Activated T-cell treated with anti-CD3 and anti-CD28 coated beads, Interleukin-2, amount 50 U/mL, for 48 hours (primary cell): ENCODE measurements around the gene BNC2.

Source experiments
- DNase-seq, 2 experiments: peaks; one replicate each; pipeline ENCODE4 v3.0.0-alpha.2; 2020

The BNC2 gene

DNA sequence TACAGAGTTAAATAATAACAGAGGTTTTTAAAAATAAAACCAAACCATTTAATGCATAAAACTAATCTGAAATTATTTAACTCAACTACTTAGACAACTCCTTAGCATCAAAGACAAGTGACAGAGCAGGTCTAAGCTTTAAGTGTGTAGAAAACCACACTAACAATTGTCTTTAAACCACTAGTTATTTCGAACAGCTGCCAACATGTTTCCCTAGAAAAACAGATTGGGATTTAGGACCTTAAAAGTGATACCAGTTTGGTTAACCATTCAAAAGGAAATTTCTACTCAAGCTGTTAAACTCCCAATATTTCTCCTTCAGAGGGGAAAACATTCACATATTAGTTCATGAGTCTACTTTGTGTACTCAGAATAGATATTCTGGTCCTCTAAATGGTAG, 208.7 kb downstream of the BNC2 start:
- no peak for DNase-seq

DNA sequence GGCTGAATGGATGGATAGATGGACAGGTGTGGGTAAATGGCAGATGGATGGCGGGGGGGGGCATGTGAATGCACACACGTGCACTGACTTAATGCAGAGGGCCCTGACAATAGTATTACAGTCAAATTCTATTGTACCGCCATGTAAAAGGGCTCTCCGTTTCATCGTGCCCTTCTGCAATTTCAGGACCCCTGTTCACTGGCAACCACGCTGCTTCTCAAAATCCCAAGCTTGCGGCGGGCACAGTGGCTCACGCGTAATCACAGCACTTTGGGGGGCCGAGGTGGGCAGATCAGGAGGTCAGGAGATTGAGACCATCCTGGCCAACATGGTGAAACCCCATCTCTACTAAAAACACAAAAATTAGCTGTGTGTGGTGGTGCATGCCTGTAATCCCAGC, 211.4 kb downstream of the BNC2 start:
- no peak for DNase-seq

DNA sequence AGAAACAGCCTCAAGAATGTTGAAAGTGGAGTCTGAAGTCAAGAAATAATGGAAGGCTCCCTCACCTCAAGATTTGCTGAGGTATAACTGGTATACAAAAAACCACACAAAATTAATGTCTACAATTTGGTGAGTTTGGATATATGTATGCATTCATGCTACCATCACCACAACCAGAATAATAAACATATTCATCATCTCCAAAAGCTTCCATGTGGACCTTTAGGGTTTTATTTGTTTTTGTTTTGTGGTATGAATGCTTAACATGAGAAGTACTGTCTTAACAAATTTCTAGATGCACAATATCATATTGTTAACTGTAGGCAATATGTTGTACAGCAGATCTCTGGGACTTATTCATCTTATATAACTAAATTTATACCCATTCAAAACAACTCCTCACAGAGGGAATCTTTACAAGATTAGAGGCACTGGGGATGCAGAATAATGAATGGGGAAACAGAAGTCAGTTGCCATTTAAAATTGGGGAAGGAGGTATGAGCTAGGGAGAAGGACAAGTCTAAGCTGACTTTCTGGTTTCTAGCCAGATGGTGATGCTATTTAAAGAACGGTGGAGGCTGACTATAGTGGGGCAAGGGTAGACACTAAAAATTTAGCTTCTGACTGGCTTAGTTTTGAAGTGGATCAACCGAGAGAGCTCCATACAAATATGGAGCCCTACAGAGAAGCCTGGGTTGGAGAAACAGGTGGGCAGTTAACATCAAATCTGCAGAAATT, 213.9 kb downstream of the BNC2 start:
- no peak for DNase-seq

DNA sequence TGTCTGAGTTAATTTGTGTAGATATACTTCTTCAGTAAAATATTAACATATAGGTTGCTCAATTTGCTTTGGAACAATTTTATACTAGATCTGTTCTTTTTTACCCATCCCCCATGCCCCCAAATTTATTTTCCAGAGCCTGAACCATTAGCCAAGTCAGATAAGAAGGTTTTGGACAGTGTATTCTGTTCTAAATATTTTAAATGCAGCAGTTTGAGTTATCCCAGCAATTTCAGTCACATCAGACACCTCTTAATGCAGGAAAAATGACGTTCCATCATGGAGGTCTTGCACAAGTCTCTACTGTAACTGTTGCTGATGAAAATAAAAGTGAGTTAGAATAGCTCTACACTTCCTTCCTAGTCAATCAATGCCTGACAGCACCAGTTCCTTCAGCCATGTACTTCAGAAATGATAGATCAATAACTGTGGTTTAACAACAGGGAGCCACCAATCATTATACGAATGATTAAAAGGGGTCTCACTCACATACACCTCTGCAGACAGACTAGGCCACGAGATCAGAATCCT, 215.8 kb downstream of the BNC2 start:
- DNase-seq, result no peak

DNA sequence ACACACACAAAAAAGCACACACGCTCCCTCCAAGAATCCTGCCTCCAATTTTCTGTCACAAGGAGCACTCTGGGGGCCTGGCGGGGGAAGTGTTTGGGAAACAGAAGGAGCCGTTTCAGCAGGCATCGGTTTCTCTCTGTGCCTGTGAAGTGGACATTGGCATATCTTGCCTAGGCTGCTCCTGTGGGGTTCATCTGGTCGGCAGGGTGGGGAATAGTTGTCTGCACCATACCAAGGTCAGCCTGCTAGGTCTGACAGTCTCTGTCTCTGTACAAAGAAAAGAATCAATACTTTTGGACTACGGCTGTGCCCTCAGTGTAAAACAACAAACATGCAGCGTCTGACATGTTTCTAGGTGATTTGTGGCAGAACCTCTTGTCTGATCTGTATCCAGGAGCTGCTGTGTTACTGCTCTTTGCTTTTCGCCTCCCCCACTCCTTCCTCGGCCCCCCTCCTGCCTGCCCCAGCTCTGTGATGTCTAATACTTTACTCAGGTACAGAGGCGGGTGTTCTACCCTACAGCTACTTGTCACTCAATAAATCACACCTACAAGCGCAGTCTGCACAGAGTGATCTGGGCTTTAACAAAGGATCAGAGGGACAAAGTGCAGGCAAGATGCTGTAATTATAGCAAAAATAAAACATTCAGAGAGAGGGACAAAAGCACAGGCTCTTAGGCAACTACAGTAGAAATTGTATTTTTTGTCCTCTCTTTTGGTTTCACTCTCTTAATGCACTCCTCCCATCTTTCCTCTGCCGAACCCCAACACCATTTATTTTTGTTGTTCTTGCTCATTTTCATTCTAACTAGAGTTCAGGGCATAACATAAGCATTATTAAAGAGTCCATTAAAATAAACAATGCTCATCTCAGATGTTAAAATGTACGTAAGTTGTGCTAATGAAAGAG, 216.7 kb downstream of the BNC2 start:
- no peak for DNase-seq

DNA sequence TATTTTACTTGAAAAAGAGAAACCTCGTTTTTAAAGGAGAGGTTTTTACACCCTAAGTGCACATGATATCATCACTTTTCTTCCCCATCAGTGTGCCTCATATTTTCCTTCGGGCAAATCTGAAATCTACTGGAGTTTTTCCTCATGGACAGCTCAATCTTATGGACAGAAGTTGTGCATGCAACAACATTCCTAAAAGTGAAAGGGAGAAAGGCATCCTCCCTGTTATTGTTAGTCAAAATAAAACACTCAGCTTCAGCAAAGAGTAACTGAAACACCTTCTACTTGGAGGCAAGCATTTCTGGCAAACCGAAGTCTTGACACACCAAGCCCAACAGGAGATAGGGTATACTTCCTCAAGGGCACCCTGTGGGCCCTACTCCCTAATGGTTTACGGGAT, 217.9 kb downstream of the BNC2 start:
- no peak for DNase-seq

DNA sequence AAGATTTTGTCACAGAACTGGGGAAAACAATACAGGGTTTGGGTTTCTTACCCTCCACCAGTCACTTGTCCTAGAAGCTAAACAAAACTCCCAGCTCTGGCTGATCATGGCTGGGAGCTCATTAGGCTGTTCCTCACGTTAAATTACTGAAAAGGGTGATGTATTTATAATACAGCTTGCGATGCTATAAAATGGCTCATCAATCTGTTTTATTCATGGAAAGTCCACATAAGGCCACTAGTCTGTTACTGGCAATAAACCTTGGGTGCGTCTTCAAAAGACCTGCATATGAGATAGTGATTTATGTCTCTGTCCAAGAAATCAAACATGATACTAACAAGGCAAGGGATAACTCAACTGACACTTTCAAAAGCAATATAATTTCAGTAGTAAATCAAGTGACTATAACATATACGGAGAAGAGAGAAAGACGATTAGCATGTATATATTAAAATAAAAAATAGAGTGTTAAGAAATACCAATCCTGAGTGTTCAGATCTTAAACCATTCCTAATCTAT, 219.0 kb downstream of the BNC2 start:
- no peak for DNase-seq

DNA sequence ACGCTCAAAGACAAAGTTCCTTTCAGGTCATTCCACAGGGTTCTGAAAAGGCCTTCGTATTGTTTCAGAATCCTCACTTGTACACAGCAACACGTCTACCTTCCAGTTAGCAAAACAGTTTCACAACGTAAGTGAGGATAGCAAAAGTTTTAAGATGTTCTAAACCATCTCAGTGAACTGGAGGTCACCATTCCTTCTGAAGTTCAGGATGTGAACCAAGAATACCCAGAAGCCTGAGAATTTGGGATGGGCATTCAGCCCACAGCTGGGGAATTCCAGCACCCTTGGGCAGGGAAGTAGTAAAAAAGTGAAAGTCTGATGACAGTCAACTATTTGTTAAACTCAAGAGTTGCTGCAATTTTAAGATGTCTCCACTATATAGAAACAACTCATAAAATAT, 224.5 kb downstream of the BNC2 start:
- DNase-seq, result no peak

DNA sequence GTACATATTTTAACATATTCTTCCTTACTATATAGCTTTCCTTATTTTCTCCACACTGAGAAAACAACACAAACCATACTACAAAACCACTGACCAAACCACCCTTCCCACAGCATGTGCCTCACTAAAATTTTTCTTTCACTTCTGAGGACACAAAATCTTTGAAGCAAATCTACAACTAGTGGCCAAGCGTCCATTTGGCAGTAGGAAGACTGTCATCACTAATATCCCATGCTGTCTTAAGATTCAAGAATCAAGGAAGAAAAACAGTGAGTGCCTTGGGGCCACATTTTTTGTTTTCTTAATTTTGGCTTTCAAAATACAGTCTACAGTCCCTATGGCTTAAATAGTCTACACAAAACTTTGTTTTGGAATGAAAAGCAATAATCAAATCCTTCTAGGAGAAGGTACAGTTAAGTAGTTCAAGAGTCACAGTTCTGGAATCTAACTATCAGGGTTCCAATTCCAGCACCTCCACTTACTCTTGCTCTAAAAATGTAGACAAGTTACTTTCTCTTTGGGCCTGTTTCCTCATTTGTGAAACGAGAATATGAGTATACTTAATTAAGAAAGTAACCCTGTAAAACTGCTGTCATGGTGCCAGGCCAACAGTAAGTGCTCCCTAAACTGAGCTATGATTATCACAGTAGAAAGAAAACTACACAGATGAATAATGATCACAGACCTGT, 227.9 kb downstream of the BNC2 start:
- no peak for DNase-seq

DNA sequence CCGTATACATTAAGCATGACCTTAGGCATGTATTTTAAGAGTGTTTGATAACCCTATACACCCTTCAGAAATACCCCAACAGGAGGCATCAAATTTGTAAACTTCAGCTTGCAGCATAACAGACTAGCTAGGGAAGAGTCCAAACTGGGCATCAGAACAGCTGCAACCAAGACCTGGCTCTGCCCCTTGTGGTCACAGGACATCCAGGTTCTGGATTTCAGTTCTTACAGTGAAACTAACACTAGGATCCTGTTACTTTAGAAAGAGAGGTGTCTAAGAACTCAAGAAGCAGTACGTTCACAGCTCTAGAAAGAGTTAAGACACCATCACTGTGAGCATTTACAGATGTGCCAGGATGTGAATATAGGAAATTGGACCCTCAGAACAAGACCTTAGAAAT, 229.8 kb downstream of the BNC2 start:
- no peak for DNase-seq

DNA sequence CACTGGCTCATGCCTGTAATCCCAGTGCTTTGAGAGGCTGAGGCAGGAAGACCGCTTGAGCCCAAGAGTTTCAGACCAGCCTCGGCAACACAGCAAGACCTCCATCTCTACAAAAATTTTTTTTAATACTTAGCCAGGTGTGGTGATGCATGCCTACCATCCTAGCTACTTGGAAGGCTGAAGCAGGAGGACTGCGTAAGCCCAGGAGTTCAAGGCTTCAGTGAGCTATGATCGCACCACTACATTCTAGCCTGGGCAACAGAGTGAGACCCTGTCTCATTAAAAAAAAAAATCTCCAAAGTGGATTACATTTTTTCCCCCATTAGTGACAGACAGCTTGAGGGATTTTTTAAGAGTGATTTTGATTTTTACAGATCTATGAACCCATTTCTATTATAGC, 230.8 kb downstream of the BNC2 start:
- DNase-seq, result no peak

DNA sequence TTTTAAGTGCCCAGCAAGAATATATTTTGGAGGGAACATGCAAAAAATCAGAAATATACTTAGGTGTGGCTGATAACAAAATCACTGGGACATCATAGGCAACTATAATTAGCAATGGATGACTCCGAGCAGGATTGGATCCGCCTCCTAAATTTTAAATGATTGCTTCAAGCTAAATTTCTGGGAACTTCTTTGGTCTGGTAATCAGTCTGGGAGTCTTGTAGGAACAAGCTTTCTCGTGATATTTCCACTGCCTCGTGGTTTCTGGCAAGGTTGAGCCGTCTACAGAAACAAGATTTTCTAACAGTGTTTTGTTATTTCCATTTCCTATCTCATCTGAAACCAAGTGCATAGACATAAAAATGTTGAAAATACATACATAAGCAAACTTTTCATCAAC, 232.6 kb downstream of the BNC2 start:
- DNase-seq, result no peak

DNA sequence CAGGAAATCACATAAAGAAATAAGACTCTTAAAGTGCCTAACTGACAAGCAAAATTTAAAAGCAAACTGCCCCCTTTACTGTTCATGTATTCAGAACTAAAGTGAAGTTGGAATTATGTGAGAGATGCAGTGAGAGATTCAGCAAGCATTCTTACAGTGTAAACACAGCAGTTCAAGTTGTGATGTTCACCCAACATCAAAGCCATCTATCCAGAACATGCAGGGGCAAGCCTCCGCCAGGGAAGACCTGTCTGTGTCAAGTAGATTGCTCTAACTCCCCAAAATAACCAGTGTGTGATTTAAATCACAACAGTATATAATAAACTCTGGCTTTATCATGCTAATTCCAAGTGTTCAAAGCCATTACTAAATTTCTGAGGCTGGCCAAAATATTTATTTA, 233.3 kb downstream of the BNC2 start:
- no peak for DNase-seq

DNA sequence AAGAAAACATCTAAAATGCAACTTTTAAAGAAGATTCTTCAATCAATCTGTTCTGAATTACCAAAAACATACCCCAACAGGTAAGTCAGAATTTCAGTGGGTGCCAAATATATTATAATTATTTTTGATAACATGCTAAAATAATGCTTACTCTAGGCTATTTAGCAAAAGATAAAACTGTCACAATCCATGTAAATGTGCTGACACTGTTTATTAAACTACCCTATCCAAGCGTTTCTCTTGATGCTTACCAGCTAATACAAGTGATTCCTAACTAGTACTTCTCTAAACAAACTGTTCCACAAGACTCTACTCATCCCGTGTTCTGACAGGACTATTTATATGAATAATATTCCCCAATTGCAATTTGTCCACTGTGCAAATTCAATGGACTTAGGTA, 236.7 kb downstream of the BNC2 start:
- no peak for DNase-seq

DNA sequence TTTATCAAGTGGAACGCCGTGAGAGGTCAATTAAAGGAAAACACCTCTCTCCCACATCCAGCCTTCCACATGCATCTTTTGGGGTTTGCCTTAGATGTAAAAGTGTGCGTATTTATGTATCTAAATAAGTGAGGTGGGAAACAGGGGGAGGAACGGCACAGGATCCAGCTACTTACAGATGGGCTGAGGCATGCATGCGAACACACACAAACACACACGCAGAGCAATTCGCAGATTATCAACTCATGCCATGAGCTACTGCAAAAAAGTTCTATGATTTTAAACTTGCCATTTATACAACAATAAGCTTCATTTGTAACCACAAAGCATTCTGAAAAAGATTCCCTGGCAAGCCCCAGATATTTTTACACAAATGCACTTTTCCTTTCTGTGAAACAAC, 242.1 kb downstream of the BNC2 start:
- no peak for DNase-seq

DNA sequence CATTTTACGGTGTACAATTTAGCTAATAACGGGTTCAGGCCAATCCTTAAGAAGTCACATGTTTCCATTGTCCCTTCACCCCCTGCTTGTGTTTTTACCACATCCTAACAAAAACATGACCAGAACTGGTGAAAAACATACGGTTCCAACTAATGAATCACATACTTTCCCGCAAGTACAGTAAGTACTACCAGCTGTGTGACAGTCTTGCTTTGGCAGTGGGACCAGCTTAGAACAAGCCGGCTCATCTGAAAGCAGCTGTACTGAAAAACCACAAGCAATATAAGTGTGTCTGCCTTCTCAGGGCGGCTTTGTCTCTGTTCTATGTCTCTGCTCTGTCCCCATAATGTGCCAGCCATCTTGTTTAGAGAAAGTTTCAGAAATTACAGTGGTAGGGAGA, 242.5 kb downstream of the BNC2 start:
- DNase-seq, result no peak

DNA sequence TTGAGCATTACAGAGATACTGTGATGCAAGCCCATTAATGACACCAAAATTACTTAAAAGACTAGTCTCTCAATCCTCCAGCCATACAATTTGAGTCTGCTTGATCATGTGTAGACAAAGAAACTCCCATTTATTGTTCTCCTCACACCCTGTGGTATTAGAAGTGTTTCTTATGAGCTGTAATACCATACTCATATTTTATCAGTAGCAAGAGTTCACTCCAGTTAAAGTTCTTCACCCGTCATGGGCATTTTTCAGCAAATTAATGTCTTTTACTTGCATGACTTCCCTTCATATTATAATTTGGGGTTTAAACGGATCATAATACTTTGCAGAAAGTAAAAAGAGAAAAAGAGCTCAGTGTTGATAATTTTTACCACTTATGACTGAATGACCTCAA, 242.9 kb downstream of the BNC2 start:
- DNase-seq, result no peak

DNA sequence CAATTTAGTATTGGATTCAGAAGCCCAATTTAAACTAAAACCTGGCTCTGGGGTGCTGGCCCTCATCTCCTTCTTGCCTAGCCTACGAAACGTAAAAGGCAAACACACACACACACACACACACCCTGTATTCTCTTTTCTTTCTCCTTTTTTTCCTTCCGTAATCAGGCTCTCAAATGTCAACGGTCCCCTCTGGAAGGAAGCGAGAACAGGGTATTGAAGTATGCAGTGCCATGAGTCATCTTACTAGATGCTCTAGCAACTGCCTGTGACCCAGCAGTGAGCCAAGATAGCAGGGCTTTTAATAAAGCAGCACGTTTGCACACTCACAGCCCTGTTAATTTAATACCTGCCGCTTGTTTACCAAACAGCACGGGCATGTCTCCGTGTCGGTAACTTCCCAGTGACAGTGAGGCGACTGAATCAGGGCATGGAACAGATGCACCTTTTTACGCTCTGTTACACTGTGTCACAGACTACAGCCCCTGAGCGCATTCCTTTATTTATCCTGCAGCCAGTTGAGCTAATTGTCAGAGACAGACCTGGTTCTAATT, 243.8 kb downstream of the BNC2 start:
- DNase-seq, result no peak

DNA sequence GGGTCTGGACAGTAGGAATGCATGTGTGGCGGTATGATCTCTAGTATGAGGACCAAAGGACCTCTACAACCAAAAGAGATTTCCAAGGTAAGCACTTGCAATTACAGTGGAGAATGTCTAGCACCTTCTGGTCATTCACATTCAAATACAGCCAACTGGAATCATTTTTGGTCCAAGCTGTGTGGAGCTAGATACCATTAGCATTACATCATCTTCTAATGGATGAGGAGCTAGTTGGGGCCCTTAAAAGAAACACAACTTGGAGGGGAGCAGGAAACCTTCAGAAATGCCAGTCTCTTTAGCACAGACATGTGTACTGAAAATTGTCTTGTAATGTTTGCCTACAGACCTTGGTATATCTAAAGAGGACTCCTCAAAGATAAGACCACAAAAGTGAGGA, 244.7 kb downstream of the BNC2 start:
- DNase-seq, result no peak

DNA sequence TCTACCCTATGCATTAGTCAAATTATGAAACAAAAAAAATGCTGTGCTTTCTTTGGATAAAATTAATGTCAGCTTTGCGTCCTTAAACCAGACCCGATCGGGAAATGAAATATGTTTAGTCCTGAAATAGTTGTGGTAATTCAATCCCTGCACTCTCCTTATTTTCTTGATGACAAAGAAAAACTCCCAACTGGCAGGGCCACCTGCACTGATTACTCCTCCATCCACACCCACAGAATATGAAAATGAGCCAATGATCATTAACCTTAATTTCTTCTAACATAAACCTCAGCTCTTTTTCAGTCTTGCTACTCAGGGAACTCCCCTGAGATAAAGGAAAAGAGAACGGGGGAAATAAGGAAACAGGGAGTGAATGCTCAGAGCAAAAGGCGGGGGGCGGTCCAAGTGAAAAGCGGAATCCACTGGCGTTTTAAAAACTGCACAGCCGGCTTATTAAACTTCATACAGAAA, 245.3 kb downstream of the BNC2 start:
- DNase-seq, result no peak

DNA sequence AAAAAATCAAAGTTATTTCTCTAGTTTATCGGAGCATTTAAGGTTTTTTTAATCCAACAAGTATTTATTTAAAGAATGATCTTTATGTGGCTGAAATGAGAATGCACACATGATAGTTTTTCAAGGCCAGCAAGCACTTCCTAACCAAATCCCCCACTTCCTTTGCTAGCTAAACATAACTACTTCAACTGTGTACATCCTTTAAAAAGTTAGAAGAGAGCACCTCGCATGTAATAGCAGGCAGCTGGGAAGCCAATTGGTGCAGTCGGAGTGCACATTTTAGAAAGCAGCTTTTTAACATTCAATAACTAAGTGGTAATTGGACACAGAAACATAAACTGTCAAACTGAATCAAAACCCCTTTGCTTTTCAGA, 245.7 kb downstream of the BNC2 start:
- DNase-seq, result no peak

DNA sequence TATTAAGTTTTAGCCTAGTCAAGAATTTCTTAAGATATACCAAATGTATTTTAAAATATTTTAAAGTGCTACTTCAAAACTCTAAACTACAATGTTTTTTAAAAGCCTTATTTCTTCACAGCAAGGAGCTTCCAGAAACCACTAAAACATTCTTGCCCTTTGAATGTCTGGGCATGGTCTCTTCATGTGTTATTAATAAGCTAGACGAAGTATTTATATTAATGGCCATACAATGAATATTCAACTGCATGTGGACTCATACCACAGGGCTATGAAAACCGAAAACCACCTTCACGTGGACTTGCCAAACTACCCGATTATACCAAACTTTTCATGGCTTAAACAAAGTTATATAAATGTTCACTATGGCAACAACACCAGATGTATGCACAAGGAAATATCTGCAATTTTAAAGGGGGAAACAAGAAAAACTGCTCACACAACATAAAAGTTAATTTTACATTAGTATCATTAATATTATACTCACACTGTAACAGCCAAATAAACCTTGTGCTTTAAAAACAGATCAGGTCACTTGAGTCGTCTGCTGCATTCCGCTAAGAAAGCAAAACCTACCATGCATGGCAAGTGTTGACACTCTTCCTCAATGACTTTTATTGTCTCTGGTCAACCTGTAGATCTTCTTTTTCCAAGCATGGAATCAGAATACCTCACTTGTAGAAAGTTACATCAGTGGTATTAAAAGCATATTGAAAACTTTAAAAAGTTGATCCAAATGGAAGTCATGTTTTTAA, 246.3 kb downstream of the BNC2 start:
- no peak for DNase-seq
